Psoas muscle (tissue), 8 donors: ENCODE data around the gene CEACAM19. TPM values are rescaled to one million over a fixed set of nuclear protein-coding genes. Genes with fewer than 3 reads are reported as not detected.
"Not testable (repeated sequence)": the region's sequence is repeated elsewhere in the genome, so short reads cannot be mapped to it uniquely, and the experiment has no call there.

Source experiments
- ATAC-seq, 4 donors: fragments of 200-7000 bp; cut with Tn5 transposase; one replicate each; pipeline ENCODE4 v1.9.1; 2020; ENCODE audit warnings: moderate library complexity in 3 of 4, mild to moderate bottlenecking in 2 of 4
- DNase-seq, 2 donors: peaks; one replicate each; pipeline ENCODE4 v3.0.0-alpha.2; 2020
- H3K27ac ChIP-seq: fragments of 200-600 bp; one replicate; pipeline ENCODE4 v1.8.0; 2022
- H3K27me3 ChIP-seq, 3 donors: fragments of 200-600 bp in 1 of 3; one replicate each; pipeline versions ENCODE4 v1.6.1 to v1.8.0; 2013 to 2022; ENCODE audit warnings: low read length in 2 of 3, mild to moderate bottlenecking in 2 of 3, moderate library complexity in 1 of 3; ENCODE audit not compliant: insufficient read depth in 3 of 3
- H3K36me3 ChIP-seq, 2 donors: fragments of 200-600 bp in 1 of 2; one replicate each; pipeline versions ENCODE4 v1.6.1 to v1.8.0; 2013 to 2022; ENCODE audit warnings: low read depth in 1 of 2, mild to moderate bottlenecking in 1 of 2, moderate library complexity in 1 of 2; ENCODE audit not compliant: insufficient read depth in 1 of 2
- H3K4me1 ChIP-seq: fragments of 200-600 bp; one replicate; pipeline ENCODE4 v1.8.0; 2022
- H3K4me3 ChIP-seq: fragments of 200-600 bp; one replicate; pipeline ENCODE4 v1.8.0; 2022; ENCODE audit warnings: mild to moderate bottlenecking
- H3K9me3 ChIP-seq: fragments of 200-600 bp; one replicate; pipeline ENCODE4 v1.8.0; 2022
- WGBS, 3 donors: extraction: QIAGEN DNeasy Blood & Tissue Kit; methylation state at CpG; one replicate each; pipeline versions ENCODE4 v1.1.6 to v1.1.7; 2013; 5-methylcytosine and 5-hydroxymethylcytosine counted together
- intact Hi-C, 2 donors: fragments of 100-400 bp; cut with DNase I; formaldehyde crosslinking; loops; one replicate each; pipeline versions ENCODE4 v1.11.0 to v1.14.2; 2022
- polyA plus RNA-seq, 3 donors: library from polyadenylated mRNA; stranded (reverse); fragments of 200-250 nt; gene quantifications; one replicate each; pipeline ENCODE4 v1.2.3, GENCODE V29; 2013
- total RNA-seq, 4 donors: library from RNA; stranded (reverse); fragmentation: NEBNext Ultra II Directional in 2 of 4; extraction: Animal tissue kit (Norgen Biotek cat#: 25700) in 2 of 4; gene quantifications; one replicate each; pipeline versions ENCODE4 v1.2.1 to v1.2.4, GENCODE V29; 2021 to 2023
- TF ChIP-seq, protein P1 (sequence below): fragments of 200-600 bp; IDR thresholded peaks from one replicate; pipeline ENCODE4 v1.8.0; 2022; ENCODE audit warnings: antibody characterized with exemption
- donor health status: healthy with polysubstance abuse.
- donor health status: DM: no; HTN: no; CAD: no; lungs with moderate emphysema.
- donor health status: Bipolar disorder and iron deficiency.
- donor health status: healthy.
- donor health status: DM: yes; HTN: yes; CAD: no.
- donor health status: DM: no; HTN: no; CAD: no.
- donor health status: DM: no; HTN: no; CAD: no.
- donor health status: DM: yes; HTN: yes; CAD: no.

Gene CEACAM19
- total and polyA plus RNA-seq, 7 donors = 3.7 to 14.7 (median 8.6) TPM

- H3K4me1 ChIP-seq = no peaks in the 10 kb centered on the region
Measured at GRCh38 chr19:44683434-44684210, 12.3 kb downstream of the CEACAM19 start.

DNA sequence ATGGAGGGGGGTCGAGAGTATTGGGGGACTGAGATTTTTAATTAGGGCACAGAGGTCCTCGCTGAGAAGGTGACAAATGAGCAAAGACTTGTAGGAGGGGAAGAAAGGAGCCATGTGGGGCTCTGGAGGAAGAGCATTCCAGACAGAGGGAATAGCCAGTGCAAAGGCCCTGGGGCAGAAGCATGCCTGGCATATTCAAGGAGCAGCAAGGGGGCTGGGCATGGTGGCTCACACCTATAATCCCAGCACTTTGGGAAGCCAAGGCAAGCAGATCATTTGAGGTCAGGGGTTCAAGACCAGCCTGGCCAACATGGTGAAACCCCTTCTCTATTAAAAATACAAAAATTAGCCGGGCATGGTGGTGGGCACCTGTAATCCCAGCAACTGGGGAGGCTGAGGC, 13.1 kb downstream of the CEACAM19 start:
- H3K27me3 ChIP-seq, ATAC-seq, DNase-seq, H3K27ac ChIP-seq, H3K4me1 ChIP-seq, H3K9me3 ChIP-seq, H3K4me3 ChIP-seq, intact Hi-C loops: not testable (repeated sequence)
- peaks cover 3 to 47% of the 10 kb centered on the region in 2 donors for H3K36me3 ChIP-seq
- 86 to 94% (median 89%) methylated on average over 3 of the region's 3 CpGs for WGBS, 3 donors

More at GRCh38 chr19:44683434-44684210, 12.3 kb downstream of the CEACAM19 start:
- WGBS, 3 donors = 70 to 86% (median 71%) methylated on average over 8 to 9 of the region's 9 CpGs
- Histone ChIP-seq H3K27me3 (no peaks in the 10 kb centered on the region), H3K9me3 (no peaks in the 10 kb centered on the region), H3K36me3 (peaks cover 3 to 54% of the 10 kb centered on the region in 2 donors), H3K4me3 (no peak overlapping the region), H3K27ac (no peak overlapping the region)
- intact Hi-C loops = no loop called here
- TF ChIP-seq, protein P1, sequence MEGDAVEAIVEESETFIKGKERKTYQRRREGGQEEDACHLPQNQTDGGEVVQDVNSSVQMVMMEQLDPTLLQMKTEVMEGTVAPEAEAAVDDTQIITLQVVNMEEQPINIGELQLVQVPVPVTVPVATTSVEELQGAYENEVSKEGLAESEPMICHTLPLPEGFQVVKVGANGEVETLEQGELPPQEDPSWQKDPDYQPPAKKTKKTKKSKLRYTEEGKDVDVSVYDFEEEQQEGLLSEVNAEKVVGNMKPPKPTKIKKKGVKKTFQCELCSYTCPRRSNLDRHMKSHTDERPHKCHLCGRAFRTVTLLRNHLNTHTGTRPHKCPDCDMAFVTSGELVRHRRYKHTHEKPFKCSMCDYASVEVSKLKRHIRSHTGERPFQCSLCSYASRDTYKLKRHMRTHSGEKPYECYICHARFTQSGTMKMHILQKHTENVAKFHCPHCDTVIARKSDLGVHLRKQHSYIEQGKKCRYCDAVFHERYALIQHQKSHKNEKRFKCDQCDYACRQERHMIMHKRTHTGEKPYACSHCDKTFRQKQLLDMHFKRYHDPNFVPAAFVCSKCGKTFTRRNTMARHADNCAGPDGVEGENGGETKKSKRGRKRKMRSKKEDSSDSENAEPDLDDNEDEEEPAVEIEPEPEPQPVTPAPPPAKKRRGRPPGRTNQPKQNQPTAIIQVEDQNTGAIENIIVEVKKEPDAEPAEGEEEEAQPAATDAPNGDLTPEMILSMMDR = no peak
- ATAC-seq (peak in 1 of 4 donors; percentile 21), DNase-seq (no peak)

DNA sequence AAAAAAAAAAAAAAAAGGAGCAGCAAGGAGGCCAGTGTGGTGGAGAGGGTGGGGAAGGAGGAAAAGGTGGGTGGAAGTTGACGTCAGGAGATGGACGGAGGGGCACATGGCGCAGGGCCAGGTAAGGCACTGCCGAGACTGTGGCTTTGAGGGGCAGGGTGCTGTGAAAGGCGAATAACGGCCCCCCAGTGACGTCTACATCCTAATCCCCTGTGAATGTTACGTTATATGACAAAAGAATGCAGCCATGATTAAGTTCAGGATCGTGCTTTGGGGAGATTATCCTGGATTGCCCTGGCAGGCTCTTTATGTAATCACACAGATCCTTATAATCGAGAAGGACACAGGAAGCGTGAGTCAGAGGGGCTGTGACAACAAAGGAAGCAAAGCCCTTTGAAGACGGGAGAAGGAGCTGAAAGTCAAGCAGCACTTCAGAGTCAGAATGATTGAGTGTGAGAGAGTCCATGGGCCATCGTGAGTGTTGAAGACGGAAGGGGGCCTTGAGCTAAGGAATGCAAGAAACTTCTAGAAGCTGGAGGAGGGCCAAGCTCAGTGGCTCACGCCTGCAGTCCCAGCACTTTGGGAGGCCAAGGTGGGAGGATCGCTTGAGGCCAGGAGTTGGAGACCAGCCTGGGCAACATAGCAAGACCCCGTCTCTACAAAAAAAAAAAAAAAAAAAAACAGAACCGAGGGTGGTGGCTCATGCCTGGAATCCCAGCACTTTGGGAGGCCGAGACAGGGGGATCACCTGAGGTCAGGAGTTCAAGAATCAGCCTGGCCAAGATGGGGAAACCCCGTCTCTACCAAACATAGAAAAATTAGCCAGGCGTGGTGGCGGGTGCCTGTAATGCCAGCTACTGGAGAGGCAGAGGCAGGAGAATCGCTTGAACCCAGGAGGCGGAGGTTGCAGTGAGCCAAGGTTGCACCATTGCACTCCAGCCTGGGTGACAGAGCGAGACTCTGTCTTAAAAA, 13.9 kb downstream of the CEACAM19 start:
- DNase-seq = no peak
- Histone ChIP-seq H3K27me3 (no peaks in the 10 kb centered on the region), H3K9me3 (no peaks in the 10 kb centered on the region), H3K27ac (no peak overlapping the region), H3K36me3 (peaks cover 3 to 39% of the 10 kb centered on the region in 2 donors), H3K4me3 (no peak overlapping the region), H3K4me1 (no peaks in the 10 kb centered on the region)
- ATAC-seq = peak; percentile 10 to 37 (median 26)
- TF ChIP-seq, protein P1 = no peak
- WGBS, 3 donors = 34 to 39% (median 34%) methylated on average over 23 to 25 of the region's 25 CpGs
- intact Hi-C loops = loop anchor here in 1 of 2 donors (5.0 kb wide), 1 partner anchor 37 kb away; no protein-coding TSS in a partner anchor

DNA sequence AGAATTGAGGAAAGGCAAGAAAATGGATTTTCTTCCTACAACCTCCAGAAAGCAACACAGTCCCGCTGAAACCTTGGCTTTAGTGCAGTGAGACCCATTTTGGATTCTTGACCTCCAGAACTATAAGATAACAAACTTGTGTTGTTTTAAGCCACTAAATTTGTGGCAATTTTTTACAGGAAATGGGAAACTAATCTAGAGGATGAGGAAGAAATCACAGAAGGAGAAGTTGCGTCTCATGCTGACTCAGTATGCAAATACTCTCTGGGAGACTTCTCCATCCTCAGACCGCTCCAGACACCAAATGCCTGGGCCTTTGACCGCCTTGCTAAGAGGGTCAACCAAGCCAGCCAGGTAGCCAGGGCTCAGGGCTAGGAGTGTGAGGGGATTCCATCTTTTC, 14.6 kb downstream of the CEACAM19 start:
- TF ChIP-seq, protein P1 = no peak
- Histone ChIP-seq H3K4me1 (no peaks in the 10 kb centered on the region), H3K36me3 (peaks cover 3 to 32% of the 10 kb centered on the region in 2 donors), H3K27me3 (no peaks in the 10 kb centered on the region), H3K9me3 (no peaks in the 10 kb centered on the region), H3K4me3 (no peak overlapping the region), H3K27ac (no peak overlapping the region)
- ATAC-seq (no peak), DNase-seq (no peak)
- WGBS, 3 donors = 75 to 84% (median 78%) methylated on average over 4 of the region's 4 CpGs
- intact Hi-C loops = loop anchor here in 1 of 2 donors (5.0 kb wide), 1 partner anchor 36 kb away; no protein-coding TSS in a partner anchor
